ENCODE results near the gene NUCB1. TPM values are rescaled to one million over a fixed set of nuclear protein-coding genes. Genes with fewer than 3 reads are reported as not detected.

Gene NUCB1
- total and polyA plus RNA-seq, 2 donors (not counting 3 experiments of a cell fraction or from before 2014, with no cell fraction given): 194 to 231 TPM

DNA sequence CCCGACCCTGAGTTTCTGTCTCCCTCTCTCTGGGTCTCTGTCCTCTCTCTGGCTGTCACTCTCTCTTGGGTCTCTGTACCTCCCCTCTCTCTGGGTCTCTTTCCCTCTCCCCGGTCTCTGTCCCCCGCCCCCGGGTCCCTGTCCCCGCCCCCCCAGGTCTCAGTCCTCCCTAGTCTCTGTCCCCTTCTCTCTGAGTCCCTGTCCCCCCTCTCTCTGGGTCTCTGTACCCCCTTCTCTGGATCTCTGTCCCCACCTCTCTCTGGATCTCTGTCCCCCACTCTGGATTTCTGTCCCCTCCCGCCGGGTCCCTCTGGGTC lies 62.7 kb downstream of the NUCB1 start:
- intact Hi-C loops (cut with micrococcal nuclease) (no loop called here), dilution Hi-C loops (cut with MboI; ENCODE audit: extremely low pct_ligation_motif_present, low sequenced_read_pairs) (no loop called here)
- Histone ChIP-seq H3K36me3 (ENCODE audit: control insufficient read depth in 2 of 2, extremely low read depth in 1 of 2, insufficient read depth in 2 of 2, low read length in 2 of 2) (peaks cover 3 to 4% of the 10 kb centered on the region in 2 experiments), H3K4me1 (ENCODE audit: control insufficient read depth, extremely low read depth, insufficient read depth, low read length) (peaks cover 25% of the 10 kb centered on the region), H3K9ac (replicated peaks; ENCODE audit: extremely low read depth, insufficient read depth, low read length) (no peak overlapping the region), H3K79me2 (ENCODE audit: control insufficient read depth, insufficient read depth, low read length) (peaks cover 18% of the 10 kb centered on the region), H3K9me3 (replicated peaks; ENCODE audit: control insufficient read depth, insufficient read depth, low read length) (no peaks in the 10 kb centered on the region), H2AFZ (ENCODE audit: low read depth, low read length) (no peak overlapping the region), H3K9me1 (replicated peaks; ENCODE audit: control insufficient read depth, extremely low read depth, insufficient read depth, low read length) (no peaks in the 10 kb centered on the region), H3K27ac (ENCODE audit: insufficient read depth, low read depth, low read length) (peak overlapping the region; percentile 21), H3K4me2 (ENCODE audit: insufficient read depth, low read length) (no peak overlapping the region), H3K4me3 (replicated peaks in 1 of 3; ENCODE audit: insufficient read depth in 1 of 3, low read depth in 1 of 3, low read length in 3 of 3) (no peak overlapping the region), H4K20me1 (replicated peaks; ENCODE audit: control insufficient read depth, extremely low read depth, insufficient read depth, low read length) (peaks cover 3% of the 10 kb centered on the region), H3K27me3 (ENCODE audit: control insufficient read depth in 2 of 2, insufficient read depth in 2 of 2, low read length in 2 of 2) (no peaks in the 10 kb centered on the region)
- BruUV-seq (replicated peaks): no TSS peak
- TF ChIP-seq GATA2 (IDR thresholded peaks at IDR 0.05; ENCODE audit: insufficient read depth, insufficient read length, low read depth, low read length): no peak
- peak; percentile 8 for TF ChIP-seq POLR2A (IDR thresholded peaks at IDR 0.05; ENCODE audit: low read depth, low read length)
- FAIRE-seq (no peak), DNase-seq (ENCODE audit: low read depth, low spot score) (no peak)
- POLR2A ChIA-PET: interaction anchor here (1.4 kb wide), 1 partner anchor 88 kb away, joined by 8 read pairs; no protein-coding TSS in a partner anchor
- CTCF ChIA-PET: interaction anchor here (0.9 to 1.2 kb wide), 2 partner anchors 8 to 167 kb away, joined by 3 to 5 read pairs; no protein-coding TSS in a partner anchor

DNA sequence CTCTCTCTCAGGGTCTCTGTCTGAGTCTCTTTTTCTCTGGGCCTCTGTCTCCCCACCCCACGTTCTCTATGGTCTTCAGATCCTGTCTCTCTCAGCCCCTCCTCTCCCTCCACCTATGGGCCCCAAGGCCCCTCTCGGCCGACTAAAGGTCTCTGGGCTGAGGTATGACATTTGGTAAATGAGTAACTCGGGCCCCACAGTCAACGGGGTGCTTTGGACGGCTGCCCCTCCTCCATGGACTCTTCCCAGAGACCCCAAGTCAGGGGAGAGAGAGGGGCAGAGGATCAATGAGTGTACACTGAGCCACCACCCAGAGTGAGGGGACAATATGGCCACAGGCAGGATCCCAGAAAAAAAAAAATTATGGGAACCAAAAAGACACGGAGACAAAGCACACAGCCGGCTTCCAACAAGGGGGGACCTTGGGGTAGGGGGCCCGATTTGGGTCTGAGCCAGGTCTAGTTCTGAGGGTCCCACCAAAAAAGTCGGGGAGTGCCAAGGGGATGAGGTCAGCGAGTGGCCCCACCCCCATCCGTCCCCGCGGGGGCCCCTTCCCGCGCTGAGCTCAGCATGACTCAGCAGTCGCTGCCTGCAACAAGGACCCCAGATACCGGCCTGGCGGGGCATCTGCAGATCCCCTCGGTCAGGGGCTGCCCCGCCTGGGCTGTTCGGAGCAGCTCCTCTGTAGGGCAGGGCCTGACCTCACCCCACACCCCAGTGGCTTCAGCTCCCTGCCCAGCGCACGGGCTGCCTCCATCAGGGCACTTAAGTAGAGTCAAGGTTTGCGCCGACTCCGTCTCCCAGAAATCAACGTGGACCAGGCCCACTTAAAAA lies 63.5 kb downstream of the NUCB1 start:
- no peaks in the 10 kb centered on the region for H3K9me3 ChIP-seq (replicated peaks; ENCODE audit: control insufficient read depth, insufficient read depth, low read length)
- peak overlapping the region; percentile 63 for H3K9ac ChIP-seq (replicated peaks; ENCODE audit: extremely low read depth, insufficient read depth, low read length)
- peaks cover 25% of the 10 kb centered on the region for H3K4me1 ChIP-seq (ENCODE audit: control insufficient read depth, extremely low read depth, insufficient read depth, low read length)
- H2AFZ ChIP-seq (ENCODE audit: low read depth, low read length): peak overlapping the region; percentile 37
- dilution Hi-C loops (cut with MboI; ENCODE audit: extremely low pct_ligation_motif_present, low sequenced_read_pairs) (no loop called here), intact Hi-C loops (cut with micrococcal nuclease) (loop anchor here (2.0 kb wide), 2 partner anchors 63 to 91 kb away; partner anchors contain the start of genes NUCB1 and PPP1R15A)
- H4K20me1 ChIP-seq (replicated peaks; ENCODE audit: control insufficient read depth, extremely low read depth, insufficient read depth, low read length): peaks cover 3% of the 10 kb centered on the region
- no peak overlapping the region for H3K4me3 ChIP-seq (replicated peaks in 1 of 3; ENCODE audit: insufficient read depth in 1 of 3, low read depth in 1 of 3, low read length in 3 of 3)
- peak overlapping the region; percentile 97 for H3K27ac ChIP-seq (ENCODE audit: insufficient read depth, low read depth, low read length)
- CTCF ChIA-PET: interaction anchor here (0.6 to 1.0 kb wide), 3 partner anchors 11 to 128 kb away, joined by 3 read pairs; partner anchors contain the start of gene HSD17B14
- H3K4me2 ChIP-seq (ENCODE audit: insufficient read depth, low read length): peak overlapping the region; percentile 27
- FAIRE-seq: peak; percentile 87
- no peaks in the 10 kb centered on the region for H3K27me3 ChIP-seq (ENCODE audit: control insufficient read depth in 2 of 2, insufficient read depth in 2 of 2, low read length in 2 of 2)
- BruUV-seq (replicated peaks): no TSS peak
- peaks cover 16% of the 10 kb centered on the region for H3K79me2 ChIP-seq (ENCODE audit: control insufficient read depth, insufficient read depth, low read length)
- TF ChIP-seq MYC (IDR thresholded peaks at IDR 0.05; ENCODE audit: low read depth, low read length) (no peak), FOS (IDR thresholded peaks at IDR 0.05; ENCODE audit: borderline replicate concordance, insufficient read depth, low read length) (peak; percentile 86), POLR2AphosphoS5 (IDR thresholded peaks at IDR 0.05; ENCODE audit: insufficient read depth, low read depth, low read length) (peak; percentile 84), POLR2A (IDR thresholded peaks at IDR 0.05; ENCODE audit: low read depth, low read length) (peak; percentile 58), JUN (IDR thresholded peaks at IDR 0.05; ENCODE audit: borderline replicate concordance, insufficient read depth, insufficient read length, low read depth) (peak; percentile 46)
- no peaks in the 10 kb centered on the region for H3K9me1 ChIP-seq (replicated peaks; ENCODE audit: control insufficient read depth, extremely low read depth, insufficient read depth, low read length)
- peak; percentile 73 for DNase-seq (ENCODE audit: low read depth, low spot score)
- peaks cover 3 to 4% of the 10 kb centered on the region in 2 experiments for H3K36me3 ChIP-seq (ENCODE audit: control insufficient read depth in 2 of 2, extremely low read depth in 1 of 2, insufficient read depth in 2 of 2, low read length in 2 of 2)
- POLR2A ChIA-PET: interaction anchor here (1.1 to 1.7 kb wide), 3 partner anchors 9 to 92 kb away, joined by 4 to 9 read pairs (median 4); partner anchors contain the start of genes BAX and PPP1R15A

Data from endothelial cell of umbilical vein (primary cell).